Gastroesophageal sphincter (tissue), 3 donors: ENCODE data around the gene CALCA.

ENCODE experiments used
- POLR2A ChIP-seq, 2 donors: fragments of 450-650 bp; IDR thresholded peaks; one replicate each; pipeline ENCODE4 v1.6.1; 2017; ENCODE audit warnings: antibody characterized with exemption in 2 of 2, mild to moderate bottlenecking in 2 of 2, moderate library complexity in 1 of 2
- TF ChIP-seq, protein P1 (sequence below), 4 experiments: fragments of 200-600 bp in 2 of 4; fragments of 450-650 bp in 2 of 4; sonication (generic) in 1 of 4; IDR thresholded peaks; one replicate each; pipeline ENCODE4 v1.5.1; 2017 to 2019; ENCODE audit warnings: antibody characterized with exemption in 4 of 4, mild to moderate bottlenecking in 2 of 4, moderate library complexity in 2 of 4

DNA sequence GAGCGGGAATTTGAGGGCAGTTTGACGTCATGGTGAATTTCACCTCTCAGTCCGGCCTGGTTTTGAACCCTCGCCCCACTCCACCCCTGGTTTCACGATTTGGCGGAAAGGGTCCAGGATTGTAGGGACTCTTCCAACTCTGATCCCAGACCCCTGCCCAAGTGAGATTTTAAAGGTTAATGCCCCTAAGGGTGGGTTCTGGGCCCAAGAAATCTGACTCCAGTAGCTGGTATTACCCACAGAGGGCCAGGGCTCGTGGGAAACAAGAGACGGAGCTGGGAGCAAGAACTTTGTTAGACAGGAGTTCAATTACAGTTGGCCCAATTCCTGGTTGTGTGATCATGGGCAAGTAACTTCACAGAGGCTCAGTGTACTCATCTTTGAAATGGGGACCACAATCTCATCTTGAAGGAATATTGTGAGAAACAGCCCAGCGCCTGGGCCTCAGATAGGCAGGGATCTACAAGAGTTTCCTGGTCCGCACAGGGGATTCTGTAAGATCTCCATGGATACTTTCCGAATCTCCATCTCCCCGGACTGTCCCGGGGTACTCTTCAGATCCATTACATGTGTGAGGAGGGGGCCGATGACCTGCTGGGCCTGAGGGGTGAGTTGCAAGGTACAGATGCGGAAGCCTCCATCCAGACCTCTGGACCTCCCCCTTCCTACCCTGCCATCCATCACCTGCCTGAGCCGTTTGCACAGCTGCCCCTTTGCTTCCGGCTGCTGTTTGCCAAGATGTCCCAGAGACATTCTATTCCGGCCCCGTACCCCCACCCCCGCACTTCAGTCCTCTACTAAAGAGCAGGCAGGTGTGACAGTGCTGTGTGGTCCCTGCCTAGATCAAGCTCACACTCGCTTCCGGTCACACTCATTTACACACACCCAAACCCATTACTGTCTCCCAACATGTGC, 687 bp upstream of the CALCA start:
- TF ChIP-seq POLR2A (IDR thresholded peaks at IDR 0.05), result no peak
- TF ChIP-seq, protein P1, sequence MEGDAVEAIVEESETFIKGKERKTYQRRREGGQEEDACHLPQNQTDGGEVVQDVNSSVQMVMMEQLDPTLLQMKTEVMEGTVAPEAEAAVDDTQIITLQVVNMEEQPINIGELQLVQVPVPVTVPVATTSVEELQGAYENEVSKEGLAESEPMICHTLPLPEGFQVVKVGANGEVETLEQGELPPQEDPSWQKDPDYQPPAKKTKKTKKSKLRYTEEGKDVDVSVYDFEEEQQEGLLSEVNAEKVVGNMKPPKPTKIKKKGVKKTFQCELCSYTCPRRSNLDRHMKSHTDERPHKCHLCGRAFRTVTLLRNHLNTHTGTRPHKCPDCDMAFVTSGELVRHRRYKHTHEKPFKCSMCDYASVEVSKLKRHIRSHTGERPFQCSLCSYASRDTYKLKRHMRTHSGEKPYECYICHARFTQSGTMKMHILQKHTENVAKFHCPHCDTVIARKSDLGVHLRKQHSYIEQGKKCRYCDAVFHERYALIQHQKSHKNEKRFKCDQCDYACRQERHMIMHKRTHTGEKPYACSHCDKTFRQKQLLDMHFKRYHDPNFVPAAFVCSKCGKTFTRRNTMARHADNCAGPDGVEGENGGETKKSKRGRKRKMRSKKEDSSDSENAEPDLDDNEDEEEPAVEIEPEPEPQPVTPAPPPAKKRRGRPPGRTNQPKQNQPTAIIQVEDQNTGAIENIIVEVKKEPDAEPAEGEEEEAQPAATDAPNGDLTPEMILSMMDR (IDR thresholded peaks at IDR 0.05), result no peak
